Thyroid gland (tissue), 4 donors: ENCODE results near the gene DTHD1. TPM values are rescaled to one million over a fixed set of nuclear protein-coding genes. Genes with fewer than 3 reads are reported as not detected.

ENCODE experiments used
- DNase-seq, 2 donors: peaks; one replicate each; pipeline ENCODE4 v3.0.0-alpha.2; 2019
- H3K27ac ChIP-seq, 3 donors: fragments of 200-600 bp; sonication (generic); 1 replicate in 2 of 3; 2 replicates in 1 of 3; pipeline ENCODE4 v1.5.1; 2016 to 2019; ENCODE audit warnings: mild to moderate bottlenecking in 1 of 3, moderate library complexity in 1 of 3
- H3K27me3 ChIP-seq: fragments of 200-600 bp; sonication (generic); one replicate; pipeline ENCODE4 v1.5.1; 2019
- H3K36me3 ChIP-seq, 2 donors: fragments of 200-600 bp; sonication (generic); one replicate each; pipeline ENCODE4 v1.5.1; 2016 to 2019
- H3K4me1 ChIP-seq, 2 donors: fragments of 200-600 bp; sonication (generic); one replicate each; pipeline ENCODE4 v1.5.1; 2017 to 2019
- H3K4me3 ChIP-seq, 3 donors: fragments of 200-600 bp; sonication (generic); replicated peaks in 1 of 3; 1 replicate in 2 of 3; 2 replicates in 1 of 3; pipeline ENCODE4 v1.5.1; 2016; ENCODE audit warnings: mild to moderate bottlenecking in 1 of 3
- H3K9me3 ChIP-seq: fragments of 200-600 bp; sonication (generic); one replicate; pipeline ENCODE4 v1.5.1; 2017
- POLR2A ChIP-seq, 2 donors: fragments of 450-650 bp; IDR thresholded peaks; one replicate each; pipeline ENCODE4 v1.6.1; 2017; ENCODE audit warnings: antibody characterized with exemption in 2 of 2, mild to moderate bottlenecking in 2 of 2, moderate library complexity in 1 of 2
- WGBS, 2 donors: methylation state at CpG; one replicate each; pipeline ENCODE4 v1.1.5; 2017; 5-methylcytosine and 5-hydroxymethylcytosine counted together
- intact Hi-C: fragments of 100-400 bp; cut with DNase I; formaldehyde crosslinking; loops from one replicate; pipeline ENCODE4 v1.15.1; 2023
- total RNA-seq, 4 donors: library from RNA; depleted of rRNA; stranded (reverse); fragments of >200 nt; gene quantifications; one replicate each; pipeline ENCODE4 v1.2.3, GENCODE V29; 2016
- TF ChIP-seq, protein P1 (sequence below), 6 experiments: fragments of 200-600 bp in 3 of 6; fragments of 450-650 bp in 3 of 6; sonication (generic) in 3 of 6; IDR thresholded peaks; one replicate each; pipeline ENCODE4 v1.5.1; 2016 to 2019; ENCODE audit warnings: antibody characterized with exemption in 6 of 6, mild to moderate bottlenecking in 2 of 6, inconsistent platforms in 1 of 6, moderate library complexity in 1 of 6

DTHD1 gene
- total RNA-seq, 4 donors from 2014 or later: 0.27 to 0.71 (median 0.52) TPM

DNA sequence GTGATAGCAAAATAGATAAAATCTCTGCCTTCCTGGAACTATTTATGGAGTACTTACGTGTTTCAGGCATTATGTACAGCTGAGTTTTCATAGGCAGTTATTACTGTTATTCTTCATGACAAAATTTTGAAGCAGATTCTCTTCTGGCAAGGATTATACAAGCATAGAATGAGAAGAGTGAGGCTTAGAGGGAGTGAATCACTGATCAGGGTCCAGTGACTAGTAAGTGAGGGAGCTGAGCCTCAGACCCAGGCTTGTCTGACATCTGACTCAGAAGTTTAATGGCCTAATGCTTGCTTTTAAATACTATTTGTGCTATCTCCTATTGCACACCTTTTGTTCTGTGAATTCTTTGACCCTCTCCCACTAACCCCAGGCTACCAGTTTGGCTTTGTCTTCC is 110.6 kb downstream of the DTHD1 start:
- TF ChIP-seq, protein P1, sequence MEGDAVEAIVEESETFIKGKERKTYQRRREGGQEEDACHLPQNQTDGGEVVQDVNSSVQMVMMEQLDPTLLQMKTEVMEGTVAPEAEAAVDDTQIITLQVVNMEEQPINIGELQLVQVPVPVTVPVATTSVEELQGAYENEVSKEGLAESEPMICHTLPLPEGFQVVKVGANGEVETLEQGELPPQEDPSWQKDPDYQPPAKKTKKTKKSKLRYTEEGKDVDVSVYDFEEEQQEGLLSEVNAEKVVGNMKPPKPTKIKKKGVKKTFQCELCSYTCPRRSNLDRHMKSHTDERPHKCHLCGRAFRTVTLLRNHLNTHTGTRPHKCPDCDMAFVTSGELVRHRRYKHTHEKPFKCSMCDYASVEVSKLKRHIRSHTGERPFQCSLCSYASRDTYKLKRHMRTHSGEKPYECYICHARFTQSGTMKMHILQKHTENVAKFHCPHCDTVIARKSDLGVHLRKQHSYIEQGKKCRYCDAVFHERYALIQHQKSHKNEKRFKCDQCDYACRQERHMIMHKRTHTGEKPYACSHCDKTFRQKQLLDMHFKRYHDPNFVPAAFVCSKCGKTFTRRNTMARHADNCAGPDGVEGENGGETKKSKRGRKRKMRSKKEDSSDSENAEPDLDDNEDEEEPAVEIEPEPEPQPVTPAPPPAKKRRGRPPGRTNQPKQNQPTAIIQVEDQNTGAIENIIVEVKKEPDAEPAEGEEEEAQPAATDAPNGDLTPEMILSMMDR (IDR thresholded peaks at IDR 0.05): no peak
- no peak for TF ChIP-seq POLR2A (IDR thresholded peaks at IDR 0.05)
- Histone ChIP-seq H3K4me3 (no peak overlapping the region), H3K36me3 (no peaks in the 10 kb centered on the region), H3K27me3 (no peaks in the 10 kb centered on the region), H3K27ac (no peak overlapping the region), H3K9me3 (no peaks in the 10 kb centered on the region), H3K4me1 (no peaks in the 10 kb centered on the region)
- 69 to 74% methylated on average over 1 of the region's 1 CpG for WGBS, 2 donors
- DNase-seq: no peak
- intact Hi-C loops: no loop called here

DNA sequence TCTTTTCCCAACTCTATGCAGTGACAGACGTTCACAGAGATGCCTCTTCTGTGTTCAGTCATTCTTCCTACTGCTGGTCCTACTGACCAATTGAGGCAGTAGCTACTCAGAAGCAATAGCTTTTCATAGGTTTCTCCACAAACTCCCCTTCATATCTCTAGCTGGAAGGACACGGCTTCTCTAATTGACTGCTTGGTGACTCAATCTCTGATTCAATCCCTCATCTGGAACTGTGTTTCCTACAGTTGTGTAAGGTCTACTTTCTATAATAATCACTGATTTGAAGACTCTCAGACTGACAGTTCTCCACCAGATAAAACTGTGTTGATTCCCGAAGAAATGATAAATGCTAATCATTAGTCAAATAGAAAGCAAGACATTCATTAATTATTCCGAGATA is 111.5 kb downstream of the DTHD1 start:
- Histone ChIP-seq H3K4me1 (no peaks in the 10 kb centered on the region), H3K27ac (no peak overlapping the region), H3K27me3 (no peaks in the 10 kb centered on the region), H3K9me3 (no peaks in the 10 kb centered on the region), H3K36me3 (no peaks in the 10 kb centered on the region), H3K4me3 (no peak overlapping the region)
- TF ChIP-seq, protein P1 (IDR thresholded peaks at IDR 0.05): no peak
- TF ChIP-seq POLR2A (IDR thresholded peaks at IDR 0.05): no peak
- WGBS, 2 donors: 80 to 86% methylated on average over 4 of the region's 4 CpGs
- intact Hi-C loops: no loop called here
- DNase-seq: no peak

Other genes starting within 250 kb of the DTHD1 start
- 100 to 1,000 TPM; 109 to 247 (median 225) TPM for gene ARAP2, start 37.1 kb upstream of the DTHD1 start, total RNA-seq